Neural progenitor cell (in vitro differentiated cells): ENCODE results near the gene ZKSCAN1. TPM values are rescaled to one million over a fixed set of nuclear protein-coding genes. Genes with fewer than 3 reads are reported as not detected.
A peak's percentile ranks its signal among the peaks of the same experiment; 100 is the strongest.

Experiments
- DNase-seq: peaks from one replicate; pipeline ENCODE4 v3.0.0-alpha.2; 2016; ENCODE audit warnings: low spot score
- H2AFZ ChIP-seq: fragments of 200-600 bp; sonication (generic); replicated peaks from 2 replicates; pipeline ENCODE4 v1.6.1; 2016; ENCODE audit warnings: antibody characterized with exemption
- H3F3A ChIP-seq: fragments of 200-600 bp; sonication (generic); 2 replicates; pipeline ENCODE4 v1.6.1; 2016; ENCODE audit warnings: antibody characterized with exemption, low read depth
- H3K27ac ChIP-seq: fragments of 200-600 bp; sonication (generic); 2 replicates; pipeline ENCODE4 v1.5.1; 2016; ENCODE audit warnings: mild to moderate bottlenecking
- H3K27me3 ChIP-seq: fragments of 200-600 bp; sonication (generic); 2 replicates; pipeline ENCODE4 v1.6.1; 2016; ENCODE audit warnings: mild to moderate bottlenecking, moderate library complexity
- H3K36me3 ChIP-seq: fragments of 200-600 bp; sonication (generic); 2 replicates; pipeline ENCODE4 v1.5.1; 2016
- H3K4me1 ChIP-seq: fragments of 200-600 bp; sonication (generic); 2 replicates; pipeline ENCODE4 v1.6.1; 2016; ENCODE audit warnings: mixed run types
- H3K4me2 ChIP-seq: fragments of 200-600 bp; sonication (generic); 2 replicates; pipeline ENCODE4 v1.6.1; 2016
- H3K4me3 ChIP-seq: fragments of 200-600 bp; sonication (generic); 2 replicates; pipeline ENCODE4 v1.5.1; 2016
- H3K79me2 ChIP-seq: fragments of 200-600 bp; sonication (generic); 2 replicates; pipeline ENCODE4 v1.6.1; 2016; ENCODE audit warnings: low read depth
- H3K9ac ChIP-seq: fragments of 200-600 bp; sonication (generic); 2 replicates; pipeline ENCODE4 v1.6.1; 2016
- H3K9me3 ChIP-seq: fragments of 200-600 bp; sonication (generic); 2 replicates; pipeline ENCODE4 v1.5.1; 2016; ENCODE audit warnings: low read depth
- H4K20me1 ChIP-seq: fragments of 200-600 bp; sonication (generic); 2 replicates; pipeline ENCODE4 v1.6.1; 2016; ENCODE audit warnings: low read depth
- H3K27ac Mint-ChIP-seq: 3 replicates; pipeline ENCODE4 v1.8.0; 2021; ENCODE audit warnings: mixed read lengths
- H3K27me3 Mint-ChIP-seq: 2 replicates; pipeline ENCODE4 v1.8.0; 2022; ENCODE audit warnings: low read depth, mild to moderate bottlenecking, inconsistent platforms, moderate library complexity, mixed read lengths; ENCODE audit not compliant: insufficient read depth
- H3K36me3 Mint-ChIP-seq: 3 replicates; pipeline ENCODE4 v1.8.0; 2021; ENCODE audit warnings: mixed read lengths
- H3K4me1 Mint-ChIP-seq: 3 replicates; pipeline ENCODE4 v1.8.0; 2021; ENCODE audit warnings: mixed read lengths
- H3K4me3 Mint-ChIP-seq: 3 replicates; pipeline ENCODE4 v1.8.0; 2021; ENCODE audit warnings: mild to moderate bottlenecking, moderate library complexity, mixed read lengths
- H3K9me3 Mint-ChIP-seq: 3 replicates; pipeline ENCODE4 v1.8.0; 2020; ENCODE audit warnings: mixed read lengths
- CTCF ChIP-seq: fragments of 200-600 bp; sonication (generic); IDR thresholded peaks from 2 replicates; pipeline ENCODE4 v1.5.1; 2017; ENCODE audit warnings: antibody characterized with exemption, mild to moderate bottlenecking
- EZH2 ChIP-seq: fragments of 200-600 bp; sonication (generic); IDR thresholded peaks from 2 replicates; pipeline ENCODE4 v1.6.1; 2017; ENCODE audit warnings: antibody characterized with exemption, mild to moderate bottlenecking, moderate library complexity
- EZH2phosphoT487 ChIP-seq: fragments of 200-600 bp; sonication (generic); IDR thresholded peaks from 2 replicates; pipeline ENCODE4 v1.6.1; 2017; ENCODE audit warnings: antibody characterized with exemption
- total RNA-seq: library from RNA; depleted of rRNA; stranded (reverse); fragments of >200 nt; gene quantifications from 2 replicates; pipeline ENCODE4 v1.2.3, GENCODE V29; 2015; ENCODE audit warnings: low replicate concordance

ZKSCAN1 gene
- total RNA-seq, 1 donor from 2014 or later, result 43.2 TPM

GRCh38 chr7:100088621-100089457 is 73.4 kb downstream of the ZKSCAN1 start, which contains the start of gene COPS6:
Gene COPS6 (plus strand): TSS chr7:100088969. CDS start chr7:100088991, 22 bp downstream.
- H3K9ac ChIP-seq, result peak within 1 kb of the TSS; percentile 90
- peak within 1 kb of the TSS; percentile 88 for H3K27ac Mint-ChIP-seq
- H4K20me1 ChIP-seq, result peaks cover 13% of the 10 kb centered on the region
- no peaks in the 10 kb centered on the region for H3K9me3 ChIP-seq
- no peaks in the 10 kb centered on the region for H3K36me3 ChIP-seq
- DNase-seq, result peak; percentile 91
- TF ChIP-seq CTCF, result no peak
- no peak for TF ChIP-seq EZH2phosphoT487
- no peak for TF ChIP-seq EZH2
- peak within 1 kb of the TSS; percentile 71 for H3K4me3 ChIP-seq
- H3K79me2 ChIP-seq, result peaks cover 14% of the 10 kb centered on the region
- peak within 1 kb of the TSS; percentile 81 for H3K4me2 ChIP-seq
- H3K36me3 Mint-ChIP-seq, result peaks cover 24% of the 10 kb centered on the region
- peaks cover 23% of the 10 kb centered on the region for H3K4me1 Mint-ChIP-seq
- peaks cover 7% of the 10 kb centered on the region for H3K27me3 Mint-ChIP-seq
- no peaks in the 10 kb centered on the region for H3K27me3 ChIP-seq
- H3F3A ChIP-seq, result peaks cover 61% of the 10 kb centered on the region
- H3K27ac ChIP-seq, result peak within 1 kb of the TSS; percentile 28
- no peaks in the 10 kb centered on the region for H3K9me3 Mint-ChIP-seq
- peak within 1 kb of the TSS; percentile 96 for H3K4me3 Mint-ChIP-seq
- peaks cover 3% of the 10 kb centered on the region for H3K4me1 ChIP-seq
- peak within 1 kb of the TSS; percentile 88 for H2AFZ ChIP-seq

GRCh38 chr7:100089458-100090196 is 74.2 kb downstream of the ZKSCAN1 start:
- Mint-ChIP-seq H3K27me3 (peaks cover 7% of the 10 kb centered on the region), H3K27ac (peak overlapping the region; percentile 88), H3K36me3 (peaks cover 26% of the 10 kb centered on the region), H3K9me3 (no peaks in the 10 kb centered on the region), H3K4me1 (peaks cover 23% of the 10 kb centered on the region), H3K4me3 (peak overlapping the region; percentile 96)
- H3K4me2 ChIP-seq, result peak overlapping the region; percentile 81
- peak overlapping the region; percentile 71 for H3K4me3 ChIP-seq
- no peak overlapping the region for H3K27ac ChIP-seq
- peaks cover 3% of the 10 kb centered on the region for H3K4me1 ChIP-seq
- no peak overlapping the region for H2AFZ ChIP-seq
- H3K27me3 ChIP-seq, result no peaks in the 10 kb centered on the region
- H3K79me2 ChIP-seq, result peaks cover 15% of the 10 kb centered on the region
- H3K36me3 ChIP-seq, result peaks cover 6% of the 10 kb centered on the region
- H3K9ac ChIP-seq, result peak overlapping the region; percentile 90
- H3F3A ChIP-seq, result peaks cover 69% of the 10 kb centered on the region
- DNase-seq, result no peak
- no peaks in the 10 kb centered on the region for H3K9me3 ChIP-seq
- TF ChIP-seq CTCF, result no peak
- TF ChIP-seq EZH2phosphoT487, result no peak
- no peak for TF ChIP-seq EZH2
- H4K20me1 ChIP-seq, result peaks cover 21% of the 10 kb centered on the region

- peaks cover 35% of the 10 kb centered on the region for H3K36me3 Mint-ChIP-seq
- H3K4me3 Mint-ChIP-seq, result peak overlapping the region; percentile 80
- Histone ChIP-seq H3K4me2 (no peak overlapping the region), H3K9ac (no peak overlapping the region), H3K9me3 (no peaks in the 10 kb centered on the region), H3K27me3 (no peaks in the 10 kb centered on the region), H3K4me1 (peaks cover 3% of the 10 kb centered on the region), H3K79me2 (peaks cover 26% of the 10 kb centered on the region), H4K20me1 (peaks cover 32% of the 10 kb centered on the region), H3F3A (peaks cover 81% of the 10 kb centered on the region), H2AFZ (no peak overlapping the region), H3K4me3 (no peak overlapping the region), H3K27ac (no peak overlapping the region), H3K36me3 (peaks cover 6% of the 10 kb centered on the region)
- no peak for DNase-seq
- peaks cover 11% of the 10 kb centered on the region for H3K27me3 Mint-ChIP-seq
- H3K4me1 Mint-ChIP-seq, result peaks cover 23% of the 10 kb centered on the region
- TF ChIP-seq EZH2phosphoT487 (no peak), CTCF (no peak), EZH2 (no peak)
- no peaks in the 10 kb centered on the region for H3K9me3 Mint-ChIP-seq
- peak overlapping the region; percentile 46 for H3K27ac Mint-ChIP-seq
Measured at GRCh38 chr7:100090527-100091410, 75.4 kb downstream of the ZKSCAN1 start.
